IMR-90 (cell line): ENCODE data around the gene TTC28.

ENCODE experiments used
- CEBPB ChIP-seq: IDR thresholded peaks from 2 replicates; pipeline ENCODE4 v1.6.1; 2012; ENCODE audit warnings: low read depth, low read length, improper control_type of control experiment
- CHD1 ChIP-seq: IDR thresholded peaks from 2 replicates; pipeline ENCODE4 v1.6.1; 2012; ENCODE audit warnings: low read depth, low read length, improper control_type of control experiment
- CTCF ChIP-seq: conservative IDR thresholded peaks from 2 replicates; pipeline ENCODE4 v1.5.1; 2012; ENCODE audit warnings: mild to moderate bottlenecking, low read depth, low read length, improper control_type of control experiment
- POLR2A ChIP-seq: IDR thresholded peaks from 2 replicates; pipeline ENCODE4 v1.6.1; 2012; ENCODE audit warnings: mild to moderate bottlenecking, low read depth, low read length
- TF ChIP-seq, protein P1 (sequence below): fragments of 150-350 bp; IDR thresholded peaks from 2 replicates; pipeline ENCODE4 v1.6.1; 2017; ENCODE audit warnings: mild to moderate bottlenecking, antibody characterized with exemption, low read length, low read depth

DNA sequence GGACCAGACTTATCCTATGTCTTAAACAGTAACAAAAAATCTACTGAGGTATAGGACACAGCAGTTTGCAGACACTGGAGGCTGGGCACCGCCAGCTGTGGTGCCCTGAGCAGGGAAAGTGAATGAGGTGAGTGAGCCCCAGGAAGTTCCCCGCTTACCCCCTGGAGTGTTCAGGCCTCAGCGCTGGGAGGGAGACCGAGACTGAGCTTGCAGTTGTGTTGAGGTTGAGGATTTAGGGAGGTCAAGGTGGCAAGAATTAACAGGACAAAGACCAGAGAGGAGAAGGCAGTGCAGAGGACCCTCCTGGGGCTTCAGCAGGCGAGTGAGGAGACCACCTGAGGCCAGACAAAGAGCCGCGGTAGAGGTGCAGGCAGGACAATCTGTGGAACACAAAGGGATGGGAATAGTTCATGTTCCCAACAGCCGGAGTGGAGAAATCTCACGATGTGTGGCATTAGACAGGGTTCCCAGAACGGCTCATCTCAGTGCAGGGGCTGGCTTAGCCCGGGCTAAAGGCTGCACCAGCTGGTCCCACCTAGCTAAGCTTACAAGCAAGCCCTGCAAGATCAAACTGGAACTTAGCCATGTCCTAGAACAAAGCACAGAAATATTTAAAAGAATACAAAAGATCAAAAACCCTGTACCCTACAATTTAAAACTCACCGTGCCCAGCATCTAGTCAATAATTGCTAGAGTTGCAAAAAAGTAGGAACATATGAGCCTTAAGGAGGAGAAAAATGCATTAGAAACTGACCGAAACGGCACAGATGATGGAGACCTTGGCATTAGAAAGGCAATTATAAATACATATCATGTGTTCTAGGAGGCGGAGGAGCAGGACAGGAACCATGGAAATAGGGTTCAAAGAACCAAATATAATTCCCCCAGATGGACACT is 713.2 kb downstream of the TTC28 start:
- TF ChIP-seq POLR2A, result no peak
- no peak for TF ChIP-seq CTCF
- TF ChIP-seq CEBPB, result no peak
- no peak for TF ChIP-seq CHD1
- TF ChIP-seq, protein P1, sequence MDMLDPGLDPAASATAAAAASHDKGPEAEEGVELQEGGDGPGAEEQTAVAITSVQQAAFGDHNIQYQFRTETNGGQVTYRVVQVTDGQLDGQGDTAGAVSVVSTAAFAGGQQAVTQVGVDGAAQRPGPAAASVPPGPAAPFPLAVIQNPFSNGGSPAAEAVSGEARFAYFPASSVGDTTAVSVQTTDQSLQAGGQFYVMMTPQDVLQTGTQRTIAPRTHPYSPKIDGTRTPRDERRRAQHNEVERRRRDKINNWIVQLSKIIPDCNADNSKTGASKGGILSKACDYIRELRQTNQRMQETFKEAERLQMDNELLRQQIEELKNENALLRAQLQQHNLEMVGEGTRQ, result no peak
